WTC11 (cell line): ENCODE results near the gene TAP2.

Experiments
- ATF6 ChIP-seq: sonication (generic); formaldehyde crosslinking; IDR thresholded peaks from 2 replicates; pipeline ENCODE4 v1.8.1; 2023; ENCODE audit warnings: mild to moderate bottlenecking, missing genetic modification reagents
- CTCF ChIP-seq: fragments of 200-600 bp; IDR thresholded peaks from 2 replicates; pipeline ENCODE4 v1.8.0; 2022; ENCODE audit warnings: antibody characterized with exemption
- MAX ChIP-seq: sonication (generic); formaldehyde crosslinking; IDR thresholded peaks from 2 replicates; pipeline ENCODE4 v1.8.0; 2022; ENCODE audit warnings: mild to moderate bottlenecking, missing genetic modification reagents
- SP1 ChIP-seq: sonication (generic); formaldehyde crosslinking; conservative IDR thresholded peaks from 2 replicates; pipeline ENCODE4 v1.8.1; 2022; ENCODE audit warnings: missing genetic modification reagents
- USF1 ChIP-seq: sonication (generic); formaldehyde crosslinking; IDR thresholded peaks from 2 replicates; pipeline ENCODE4 v1.8.0; 2022; ENCODE audit warnings: mild to moderate bottlenecking, missing genetic modification reagents

- TF ChIP-seq SP1 (CRISPR knock-in tag) = no peak
- TF ChIP-seq CTCF = no peak
- no peak for TF ChIP-seq MAX (CRISPR knock-in tag)
- TF ChIP-seq USF1 (CRISPR knock-in tag) = no peak
- no peak for TF ChIP-seq ATF6 (CRISPR knock-in tag)
Observed at GRCh38 chr6:32825966-32826365, 12.6 kb downstream of the TAP2 start.
